GM19240 (cell line): Measurements from ENCODE around the gene VPS16.
A peak's percentile ranks its signal among the peaks of the same experiment; 100 is the strongest.

Experiments used
- DNase-seq: peaks from one replicate; pipeline ENCODE4 v3.0.0; 2011; ENCODE audit warnings: low spot score; ENCODE audit not compliant: insufficient read length

The VPS16 gene

GRCh38 chr20:2834401-2835110 is 6.0 kb upstream of the VPS16 start:
- DNase-seq, result no peak

- no peak for DNase-seq
Observed at GRCh38 chr20:2835331-2835796, 5.2 kb upstream of the VPS16 start.

- no peak for DNase-seq
Observed at GRCh38 chr20:2836035-2836434, 4.5 kb upstream of the VPS16 start.

- DNase-seq, result no peak
Observed at GRCh38 chr20:2837221-2837960, 3.2 kb upstream of the VPS16 start.

- no peak for DNase-seq
Observed at GRCh38 chr20:2838170-2838797, 2.3 kb upstream of the VPS16 start.

- no peak for DNase-seq
Observed at GRCh38 chr20:2838847-2839671, 1.5 kb upstream of the VPS16 start.

- no peak for DNase-seq
Observed at GRCh38 chr20:2839732-2840137, 810 bp upstream of the VPS16 start.

GRCh38 chr20:2840967-2841531 is 504 bp downstream of the VPS16 start:
- peak; percentile 45 for DNase-seq

GRCh38 chr20:2845607-2846006 is 5.1 kb downstream of the VPS16 start:
- DNase-seq, result no peak

GRCh38 chr20:2846698-2847097 is 6.2 kb downstream of the VPS16 start:
- no peak for DNase-seq

- DNase-seq, result no peak
Observed at GRCh38 chr20:2847802-2848201, 7.3 kb downstream of the VPS16 start.

- DNase-seq, result no peak
Observed at GRCh38 chr20:2849529-2849928, 9.0 kb downstream of the VPS16 start.

GRCh38 chr20:2851086-2851485 is 10.5 kb downstream of the VPS16 start:
- DNase-seq, result no peak

GRCh38 chr20:2858591-2858990 is 18.0 kb downstream of the VPS16 start:
- DNase-seq, result no peak

GRCh38 chr20:2859330-2860121 is 19.0 kb downstream of the VPS16 start:
- no peak for DNase-seq

GRCh38 chr20:2864626-2865025 is 24.1 kb downstream of the VPS16 start:
- no peak for DNase-seq

GRCh38 chr20:2865101-2865500 is 24.6 kb downstream of the VPS16 start:
- DNase-seq, result no peak

GRCh38 chr20:2865630-2866029 is 25.1 kb downstream of the VPS16 start:
- no peak for DNase-seq

GRCh38 chr20:2866236-2866635 is 25.7 kb downstream of the VPS16 start:
- no peak for DNase-seq

GRCh38 chr20:2867081-2867864 is 26.7 kb downstream of the VPS16 start:
- DNase-seq, result no peak
